Body of pancreas (tissue), 4 donors: Measurements from ENCODE around the gene PIH1D1.

Experiments used
- POLR2A ChIP-seq, 3 donors: fragments of 450-650 bp; IDR thresholded peaks; one replicate each; pipeline ENCODE4 v1.6.1; 2016; ENCODE audit warnings: antibody characterized with exemption in 3 of 3, mild to moderate bottlenecking in 2 of 3
- TF ChIP-seq, protein P1 (sequence below), 7 experiments: fragments of 450-650 bp in 4 of 7; fragments of 200-600 bp in 3 of 7; sonication (generic) in 3 of 7; IDR thresholded peaks; one replicate each; pipeline ENCODE4 v1.5.1; 2016 to 2019; ENCODE audit warnings: antibody characterized with exemption in 7 of 7

DNA sequence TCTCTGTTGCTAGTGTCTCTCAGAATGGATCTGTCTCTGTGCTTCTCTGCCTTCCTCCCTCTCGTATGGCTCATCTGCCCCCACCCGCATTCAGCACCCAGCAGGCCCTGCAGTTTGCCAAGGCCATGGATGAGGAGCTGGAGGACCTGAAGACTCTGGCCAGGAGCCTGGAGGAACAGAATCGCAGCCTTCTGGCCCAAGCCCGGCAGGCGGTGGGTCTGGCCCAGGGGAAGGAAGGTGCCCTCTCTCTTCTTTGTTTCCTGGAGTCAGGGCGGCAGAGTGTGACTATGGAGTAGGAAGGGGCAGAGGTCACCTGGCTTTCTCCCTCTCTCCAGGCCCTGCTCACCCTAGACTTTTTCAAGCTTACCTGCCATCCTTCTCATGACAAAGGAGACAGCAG is 52.7 kb downstream of the PIH1D1 start:
- TF ChIP-seq, protein P1, sequence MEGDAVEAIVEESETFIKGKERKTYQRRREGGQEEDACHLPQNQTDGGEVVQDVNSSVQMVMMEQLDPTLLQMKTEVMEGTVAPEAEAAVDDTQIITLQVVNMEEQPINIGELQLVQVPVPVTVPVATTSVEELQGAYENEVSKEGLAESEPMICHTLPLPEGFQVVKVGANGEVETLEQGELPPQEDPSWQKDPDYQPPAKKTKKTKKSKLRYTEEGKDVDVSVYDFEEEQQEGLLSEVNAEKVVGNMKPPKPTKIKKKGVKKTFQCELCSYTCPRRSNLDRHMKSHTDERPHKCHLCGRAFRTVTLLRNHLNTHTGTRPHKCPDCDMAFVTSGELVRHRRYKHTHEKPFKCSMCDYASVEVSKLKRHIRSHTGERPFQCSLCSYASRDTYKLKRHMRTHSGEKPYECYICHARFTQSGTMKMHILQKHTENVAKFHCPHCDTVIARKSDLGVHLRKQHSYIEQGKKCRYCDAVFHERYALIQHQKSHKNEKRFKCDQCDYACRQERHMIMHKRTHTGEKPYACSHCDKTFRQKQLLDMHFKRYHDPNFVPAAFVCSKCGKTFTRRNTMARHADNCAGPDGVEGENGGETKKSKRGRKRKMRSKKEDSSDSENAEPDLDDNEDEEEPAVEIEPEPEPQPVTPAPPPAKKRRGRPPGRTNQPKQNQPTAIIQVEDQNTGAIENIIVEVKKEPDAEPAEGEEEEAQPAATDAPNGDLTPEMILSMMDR (IDR thresholded peaks at IDR 0.05): no peak
- TF ChIP-seq POLR2A (IDR thresholded peaks at IDR 0.05): no peak
